Pulmonary artery endothelial cell (primary cell): ENCODE measurements around the gene HABP2. TPM values are rescaled to one million over a fixed set of nuclear protein-coding genes. Genes with fewer than 3 reads are reported as not detected.
A peak's percentile ranks its signal among the peaks of the same experiment; 100 is the strongest.

ENCODE experiments used
- DNase-seq: peaks from one replicate; pipeline ENCODE4 v3.0.0-alpha.2; 2011; ENCODE audit warnings: low read depth, low spot score
- total RNA-seq: library from RNA; depleted of rRNA; stranded (reverse); fragments of >200 nt; gene quantifications from 2 replicates; pipeline ENCODE4 v1.2.3, GENCODE V29; 2014

Gene HABP2
- total RNA-seq, result not detected in 2 replicates

GRCh38 chr10:113552701-113553100, at the start of gene HABP2:
HABP2 (plus strand) TSS chr10:113553053; CDS start chr10:113553122, 69 bp downstream.
- no peak for DNase-seq

- DNase-seq, result no peak
Measured at GRCh38 chr10:113503930-113504329, 48.9 kb upstream of the HABP2 start.

DNA sequence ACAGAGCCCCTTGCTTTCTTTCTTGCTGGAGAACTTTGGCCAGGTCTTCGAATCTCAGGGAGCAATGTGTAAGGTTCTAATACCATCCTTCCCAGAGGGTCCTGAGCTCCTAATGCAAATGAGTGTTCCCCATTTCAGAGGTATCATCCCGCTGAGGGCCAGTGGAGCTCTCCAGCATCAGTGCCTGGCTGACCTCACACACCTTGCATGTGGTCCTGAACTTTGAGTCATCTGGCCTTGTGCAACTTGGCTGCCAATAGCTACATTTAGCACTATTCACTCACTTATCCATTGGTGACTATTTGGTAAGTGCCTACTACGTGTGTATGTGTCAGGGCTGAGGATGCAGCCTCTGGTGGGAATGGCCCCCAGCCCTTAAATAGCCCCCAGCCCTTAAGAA, 48.4 kb upstream of the HABP2 start:
- DNase-seq, result no peak

- DNase-seq, result no peak
Measured at GRCh38 chr10:113506476-113506875, 46.4 kb upstream of the HABP2 start.

GRCh38 chr10:113511419-113511818, 41.4 kb upstream of the HABP2 start:
- no peak for DNase-seq

DNA sequence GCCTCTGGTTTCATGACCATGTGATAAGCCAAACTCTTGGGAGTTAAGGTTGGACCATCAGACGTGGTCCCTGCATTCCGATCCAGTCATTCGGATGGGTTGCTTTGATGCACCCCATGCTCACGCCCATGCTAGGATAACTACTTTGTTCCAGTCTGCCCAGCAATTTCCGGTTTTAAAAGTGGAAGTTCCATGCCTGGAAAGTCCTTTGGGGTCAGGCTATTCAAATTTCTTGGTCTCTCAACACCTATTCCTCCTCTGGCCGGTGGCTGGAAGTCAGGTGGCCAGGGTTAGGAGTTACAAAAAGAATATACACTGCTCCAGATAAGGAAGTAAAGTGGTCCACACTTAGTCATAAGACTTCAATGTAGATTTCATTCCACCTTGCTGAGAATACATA, 37.7 kb upstream of the HABP2 start:
- no peak for DNase-seq

GRCh38 chr10:113515601-113516000, 37.3 kb upstream of the HABP2 start:
- DNase-seq, result no peak

GRCh38 chr10:113516061-113516460, 36.8 kb upstream of the HABP2 start:
- no peak for DNase-seq

- no peak for DNase-seq
Measured at GRCh38 chr10:113517165-113517900, 35.5 kb upstream of the HABP2 start.

- no peak for DNase-seq
Measured at GRCh38 chr10:113517901-113518260, 35.0 kb upstream of the HABP2 start.

- no peak for DNase-seq
Measured at GRCh38 chr10:113518415-113518814, 34.4 kb upstream of the HABP2 start.

- no peak for DNase-seq
Measured at GRCh38 chr10:113518816-113519591, 33.8 kb upstream of the HABP2 start.

DNA sequence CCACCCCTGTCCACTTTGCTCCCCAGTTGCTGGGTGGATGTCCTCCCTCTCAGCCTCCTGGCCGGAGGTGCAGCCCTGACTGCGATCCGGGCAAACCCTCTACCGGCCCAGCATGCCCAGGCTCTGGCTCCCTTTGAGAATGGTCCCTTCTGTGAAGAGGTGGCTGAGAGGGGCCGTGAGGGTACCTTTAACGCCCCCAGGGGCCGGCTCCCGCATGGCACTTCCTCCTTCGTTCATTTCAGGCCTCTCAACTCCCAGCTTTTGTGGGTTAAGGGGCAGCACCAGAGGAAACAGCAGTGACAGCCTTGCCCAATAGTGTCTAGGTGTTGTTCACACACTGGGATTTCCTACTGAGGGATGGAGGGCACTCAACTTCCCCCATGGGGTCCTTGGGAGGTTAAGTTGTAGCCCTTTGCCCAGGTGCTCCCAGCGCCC, 33.2 kb upstream of the HABP2 start:
- DNase-seq, result no peak

DNA sequence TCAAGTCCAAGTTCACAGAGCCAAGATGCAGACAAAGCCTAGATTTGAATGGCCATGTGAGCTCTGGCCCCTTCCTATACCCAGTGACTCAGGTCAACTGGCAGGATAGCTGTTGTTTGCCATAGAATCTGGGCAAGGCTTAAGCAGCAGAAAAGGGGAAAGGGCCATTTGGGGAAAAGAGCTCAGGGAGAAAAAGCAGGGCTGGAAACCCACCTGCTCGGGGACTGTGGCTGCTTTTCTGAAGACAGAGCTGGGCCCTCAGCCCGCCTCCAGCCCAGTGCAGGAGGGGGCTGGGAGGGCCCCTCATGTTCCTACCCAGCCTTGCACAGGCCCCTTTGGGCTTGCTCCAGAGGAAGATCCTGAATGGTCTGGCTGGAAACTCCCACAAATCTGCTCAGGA, 32.6 kb upstream of the HABP2 start:
- no peak for DNase-seq

DNA sequence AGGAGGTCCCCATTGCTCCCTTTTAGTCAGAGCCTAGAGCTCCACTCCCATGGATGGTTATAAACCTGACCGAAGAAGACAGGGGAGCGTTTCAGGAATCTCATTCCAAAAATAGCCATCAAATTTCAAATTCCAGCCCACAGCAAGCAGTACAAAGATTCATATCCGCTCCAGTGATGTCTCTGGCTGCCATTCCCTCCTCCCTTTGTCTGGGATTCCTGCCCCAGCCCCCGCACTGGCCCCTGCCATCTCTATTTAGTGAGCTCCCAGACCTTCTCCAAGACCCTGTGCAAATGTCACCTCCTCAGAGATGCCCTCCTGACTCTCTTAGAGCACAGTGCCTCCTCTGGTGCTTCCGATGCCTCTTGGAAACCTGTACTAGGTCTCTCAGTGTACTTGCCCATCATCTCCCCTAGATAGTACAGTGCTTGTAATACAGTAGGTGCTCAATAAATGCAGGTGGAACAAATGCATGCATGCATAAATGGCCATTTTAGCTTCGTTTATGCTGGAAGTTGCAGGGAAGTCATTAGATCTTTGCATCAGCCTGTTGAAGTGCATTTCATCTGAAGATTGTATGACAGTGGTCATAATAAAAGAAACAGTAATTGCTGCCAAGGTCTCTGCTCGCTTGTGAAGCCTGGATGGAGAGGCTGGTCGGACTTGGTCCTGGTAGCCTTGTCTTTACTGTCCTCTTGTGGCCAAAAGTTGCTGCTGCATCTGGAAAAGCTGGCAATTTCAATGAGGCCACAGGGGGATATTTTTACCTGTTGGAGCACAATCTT, 32.0 kb upstream of the HABP2 start:
- peak; percentile 30 for DNase-seq

DNA sequence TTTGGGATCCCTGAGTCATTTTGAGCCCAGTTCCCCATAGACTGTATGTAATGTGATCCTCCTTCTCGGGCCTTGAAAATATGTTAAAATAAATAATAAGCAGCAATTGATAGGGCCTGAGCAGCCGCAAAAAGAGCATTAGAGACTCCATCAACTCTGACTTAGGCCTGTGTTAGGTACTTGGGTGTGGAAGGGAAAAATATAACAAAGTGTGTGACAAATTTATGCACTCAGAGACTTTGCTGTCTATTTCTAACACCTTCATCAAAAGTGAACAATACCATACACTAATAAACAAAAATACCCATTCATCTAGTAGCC, 31.4 kb upstream of the HABP2 start:
- no peak for DNase-seq

DNA sequence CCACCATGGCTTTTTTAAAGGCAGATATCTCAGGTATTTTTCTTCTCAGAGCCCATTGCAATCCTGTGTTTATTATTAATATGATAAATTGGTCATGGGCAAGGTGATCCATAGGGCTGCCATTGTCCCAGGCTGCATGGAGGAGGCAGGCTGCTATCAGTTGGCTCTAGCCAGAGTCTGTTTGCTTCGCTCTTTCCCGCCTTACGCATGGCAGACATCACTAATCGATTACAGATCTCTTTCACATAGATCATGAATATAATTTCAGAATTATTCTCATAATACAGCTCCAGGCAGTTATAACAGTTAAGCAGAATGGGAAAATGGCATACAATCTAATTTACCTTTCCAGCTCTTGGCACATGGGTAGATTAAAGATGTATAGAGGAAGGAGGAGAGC, 30.4 kb upstream of the HABP2 start:
- no peak for DNase-seq

- DNase-seq, result no peak
Measured at GRCh38 chr10:113523071-113523470, 29.8 kb upstream of the HABP2 start.

DNA sequence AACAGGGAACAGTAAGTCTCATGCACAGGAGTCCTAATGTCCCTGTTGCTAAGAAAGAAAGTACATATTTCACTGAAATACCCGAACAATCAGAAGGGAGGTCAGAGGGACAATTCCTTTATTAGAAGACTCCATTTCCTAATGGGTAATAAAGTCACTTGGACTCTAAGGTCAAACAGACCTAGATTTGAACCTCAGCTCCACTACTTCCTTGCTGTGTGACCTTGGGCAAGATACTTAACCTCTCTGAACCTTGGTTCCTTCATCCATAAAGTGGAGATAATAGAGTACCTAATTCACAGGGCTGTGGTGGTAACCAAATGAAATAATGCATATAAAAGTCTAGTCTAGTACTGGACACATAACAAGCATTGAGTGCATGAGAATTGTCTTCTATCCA, 29.2 kb upstream of the HABP2 start:
- no peak for DNase-seq

DNA sequence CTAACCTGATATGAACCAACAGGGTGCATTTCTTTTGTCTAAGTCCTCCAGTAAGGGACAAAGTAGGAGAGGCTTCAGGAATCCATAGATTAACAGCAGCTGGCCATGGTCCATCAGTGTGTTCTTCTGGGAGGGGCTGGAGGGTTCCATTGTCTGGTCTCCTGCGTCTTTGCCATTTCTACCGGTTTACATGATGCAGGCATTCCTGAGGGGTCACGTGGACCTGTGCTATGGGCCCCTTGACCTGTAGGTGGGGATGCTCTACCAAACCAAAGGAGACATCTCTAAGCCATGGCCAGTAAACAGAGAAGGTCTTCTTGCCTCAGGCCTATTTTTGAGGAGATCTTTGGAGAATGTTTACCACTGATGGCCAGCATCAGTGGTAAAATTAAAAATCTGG, 28.7 kb upstream of the HABP2 start:
- DNase-seq, result no peak

DNA sequence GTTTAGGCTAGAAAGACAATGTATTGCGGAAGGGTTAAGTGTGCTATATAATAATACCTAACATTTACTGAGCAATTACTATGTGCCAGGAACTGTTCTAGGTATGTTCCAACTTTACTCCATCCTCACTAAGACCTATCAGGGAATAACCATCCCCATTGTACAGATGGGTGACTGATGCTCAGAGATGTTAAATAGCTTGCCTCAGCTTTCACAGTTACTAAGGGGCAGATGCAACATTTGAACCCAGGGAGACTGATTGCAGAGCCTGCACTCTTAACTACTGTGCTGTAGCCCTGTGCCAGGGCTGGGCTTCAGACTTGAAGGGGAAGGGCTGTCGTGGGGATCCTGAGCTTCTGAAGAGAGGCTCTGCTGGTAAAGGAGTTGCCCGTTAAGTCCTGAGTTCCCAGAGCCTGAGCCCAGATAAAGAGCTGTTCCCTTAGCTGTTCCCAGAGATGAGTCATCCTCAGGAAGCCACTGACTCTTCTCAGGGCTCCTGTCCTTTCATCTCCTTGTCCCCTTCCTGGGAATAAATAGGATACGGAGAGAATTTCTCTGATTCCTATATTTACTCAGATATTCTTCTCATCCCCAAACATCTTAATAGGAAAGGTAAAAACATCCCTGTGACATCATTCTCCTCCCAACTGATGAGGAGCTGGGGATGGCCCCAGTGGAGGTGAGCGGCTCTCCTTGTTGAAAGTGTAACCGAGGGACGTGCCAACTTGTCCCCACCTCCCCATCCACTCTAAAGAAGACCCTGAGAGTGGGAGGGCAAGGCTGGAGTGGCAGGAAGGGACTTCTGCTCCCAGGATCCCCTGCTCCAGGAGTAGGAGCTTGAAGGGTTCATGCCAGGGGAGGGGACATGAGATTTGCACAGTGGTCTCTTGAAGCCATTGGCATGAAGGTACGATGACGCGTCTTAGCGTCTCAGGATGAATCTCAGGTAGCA, 28.0 kb upstream of the HABP2 start:
- DNase-seq, result no peak
